ENCODE measurements around the gene MYO7A.
"Not testable (repeated sequence)": the region's sequence is repeated elsewhere in the genome, so short reads cannot be mapped to it uniquely, and the experiment has no call there.

Gene MYO7A

GRCh38 chr11:77093987-77094840 lies 33.8 kb upstream of the MYO7A start:
- no peak for TF ChIP-seq CTCF (IDR thresholded peaks at IDR 0.05; ENCODE audit: insufficient read depth, missing control alignments)
- FAIRE-seq = no peak

GRCh38 chr11:77094841-77095365 lies 33.1 kb upstream of the MYO7A start:
- FAIRE-seq = no peak
- no peak for DNase-seq (ENCODE audit: insufficient read length, low spot score)
- peak; percentile 9 for TF ChIP-seq CTCF (IDR thresholded peaks at IDR 0.05; ENCODE audit: insufficient read depth, missing control alignments)

More at GRCh38 chr11:77093987-77094840, 33.8 kb upstream of the MYO7A start:
- DNase-seq (ENCODE audit: insufficient read length, low spot score) = no peak

- FAIRE-seq (no peak), DNase-seq (ENCODE audit: insufficient read length, low spot score) (no peak)
Observed at GRCh38 chr11:77095551-77096490, 32.2 kb upstream of the MYO7A start.

GRCh38 chr11:77096591-77097019 lies 31.4 kb upstream of the MYO7A start:
- FAIRE-seq (no peak), DNase-seq (ENCODE audit: insufficient read length, low spot score) (no peak)
- TF ChIP-seq CTCF (IDR thresholded peaks at IDR 0.05; ENCODE audit: insufficient read depth, missing control alignments) = no peak

More at GRCh38 chr11:77095551-77096490, 32.2 kb upstream of the MYO7A start:
- no peak for TF ChIP-seq CTCF (IDR thresholded peaks at IDR 0.05; ENCODE audit: insufficient read depth, missing control alignments)

- not testable (repeated sequence) for DNase-seq (ENCODE audit: insufficient read length, low spot score); FAIRE-seq
Observed at GRCh38 chr11:77097180-77097579, 30.9 kb upstream of the MYO7A start.

- no peak for TF ChIP-seq CTCF (IDR thresholded peaks at IDR 0.05; ENCODE audit: insufficient read depth, missing control alignments)
- FAIRE-seq (no peak), DNase-seq (ENCODE audit: insufficient read length, low spot score) (no peak)
Observed at GRCh38 chr11:77100166-77101042, 27.6 kb upstream of the MYO7A start.

Measured in D721Med (cell line).